UCSD-AML1 (cell line): ENCODE results near the gene JARID2.

Experiments
- DNase-seq: peaks from one replicate; lab custom pipeline; 2025; ENCODE audit not compliant: unreplicated experiment; lab: John Stamatoyannopoulos, UW

Gene JARID2

DNA sequence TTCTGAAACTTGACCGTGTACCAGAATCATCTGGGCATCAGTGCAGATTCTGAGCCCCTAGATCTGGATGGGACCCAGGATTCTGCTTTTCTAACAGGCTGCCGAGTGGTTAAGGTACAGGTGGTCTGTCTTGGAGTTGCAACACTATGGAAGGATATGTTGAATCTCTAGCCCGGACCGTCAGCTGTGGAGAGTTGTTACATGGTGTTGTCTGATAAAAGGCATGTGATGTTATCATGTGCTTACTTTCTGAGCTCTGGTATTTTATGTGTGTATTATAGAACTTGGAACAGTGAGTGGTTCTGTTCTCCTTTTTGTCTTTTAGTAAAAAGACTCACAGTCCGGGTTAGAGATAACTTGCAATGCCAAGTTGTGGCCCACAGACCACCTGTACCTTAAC lies 123.0 kb downstream of the JARID2 start:
- no peak for DNase-seq

DNA sequence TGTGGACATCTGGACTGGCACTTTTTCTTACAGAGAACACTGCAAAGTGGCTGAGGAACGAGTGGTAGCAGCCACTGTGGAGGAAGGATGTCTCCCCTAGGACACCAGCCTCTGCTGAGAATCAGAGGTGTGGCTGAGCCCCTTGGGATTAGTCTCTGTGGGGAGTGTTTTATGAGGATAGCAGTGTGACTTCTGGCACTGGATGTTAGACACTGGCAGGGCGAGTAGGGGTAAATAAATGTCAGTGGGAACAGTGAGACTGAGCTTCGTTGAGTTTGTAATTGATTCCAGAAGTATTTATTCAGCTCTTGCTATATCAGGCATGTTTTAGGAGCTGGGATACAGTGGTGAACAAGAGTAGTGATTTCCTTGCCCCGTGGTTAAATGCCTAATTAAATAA lies 124.0 kb downstream of the JARID2 start:
- DNase-seq: no peak

DNA sequence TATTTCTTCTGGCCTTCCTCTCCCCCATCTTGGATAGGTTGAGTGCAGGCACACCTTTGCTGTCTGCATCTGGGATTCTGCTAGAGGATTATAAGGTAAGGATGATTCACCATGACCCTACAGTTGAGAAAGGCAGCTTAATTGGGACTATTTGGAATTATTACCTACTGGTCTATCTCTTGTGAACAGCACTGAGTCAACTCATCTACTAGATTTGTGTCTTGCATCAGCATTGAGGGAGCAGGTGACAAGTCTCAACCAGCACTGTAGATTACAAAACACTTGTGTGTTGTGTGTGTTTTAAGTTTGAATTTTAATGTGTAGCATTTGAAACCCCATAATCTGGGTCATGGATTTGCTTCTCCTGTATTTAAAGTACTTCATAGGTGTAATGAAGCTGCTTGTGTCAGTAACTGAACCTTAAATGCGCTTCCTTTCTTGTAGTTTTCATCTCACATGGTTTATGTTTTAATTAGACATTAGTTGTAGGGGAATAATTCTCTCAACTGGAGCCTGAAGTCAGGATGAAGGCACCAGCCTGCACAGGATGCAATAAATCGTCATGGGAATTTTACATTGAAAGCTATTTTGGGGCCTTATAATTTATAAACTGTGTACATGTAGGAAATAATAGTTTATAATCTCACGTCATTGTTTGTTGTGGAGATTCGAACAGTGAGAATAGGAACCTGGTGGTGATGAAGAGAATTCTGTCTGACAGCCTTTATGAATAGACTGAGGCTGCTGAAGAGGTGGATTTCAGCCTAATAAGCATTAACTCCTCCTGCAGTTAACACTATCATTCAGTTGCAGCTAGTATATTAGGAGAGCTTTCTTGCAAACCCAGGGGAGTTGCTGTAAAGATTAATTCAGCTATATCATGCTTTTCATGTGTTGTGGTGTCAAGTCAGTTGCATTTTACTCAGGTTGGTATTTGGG lies 125.1 kb downstream of the JARID2 start:
- DNase-seq: no peak

DNA sequence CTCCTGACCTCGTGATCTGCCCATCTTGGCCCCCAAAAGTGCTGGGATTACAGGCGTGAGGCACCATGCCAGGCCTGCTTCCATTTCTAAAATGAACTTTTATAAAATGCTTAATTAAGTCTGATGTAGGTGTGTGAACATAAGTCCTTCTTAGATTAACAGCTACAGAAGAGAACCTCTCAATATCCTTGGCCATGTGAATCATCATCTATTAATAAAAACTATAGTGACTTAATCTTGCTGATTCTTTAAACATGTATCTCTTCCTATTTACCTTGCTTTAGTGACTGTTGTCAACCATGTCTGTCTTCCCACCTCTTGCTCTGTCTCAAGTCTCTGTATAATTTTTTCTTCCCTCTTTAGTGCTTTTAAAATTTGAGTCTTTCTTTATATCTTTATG lies 127.1 kb downstream of the JARID2 start:
- no peak for DNase-seq

DNA sequence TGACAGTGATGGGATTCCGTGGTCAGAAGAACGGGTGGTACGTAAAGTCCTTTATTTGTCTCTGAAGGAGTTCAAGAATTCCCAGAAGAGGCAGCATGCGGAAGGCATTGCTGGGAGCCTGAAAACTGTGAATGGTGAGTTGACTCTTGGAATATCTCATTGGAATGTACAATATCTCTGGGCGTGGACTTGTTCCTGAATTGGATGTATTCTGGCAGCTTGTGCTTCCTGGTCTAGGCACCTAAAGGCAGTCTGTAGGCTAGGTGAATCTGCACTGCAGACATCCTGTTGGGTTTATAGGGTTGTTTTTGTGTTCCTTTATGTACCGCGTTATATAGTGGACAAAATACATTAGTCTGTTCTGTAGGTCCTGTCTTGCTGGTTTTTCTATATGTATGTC lies 128.2 kb downstream of the JARID2 start:
- no peak for DNase-seq

DNA sequence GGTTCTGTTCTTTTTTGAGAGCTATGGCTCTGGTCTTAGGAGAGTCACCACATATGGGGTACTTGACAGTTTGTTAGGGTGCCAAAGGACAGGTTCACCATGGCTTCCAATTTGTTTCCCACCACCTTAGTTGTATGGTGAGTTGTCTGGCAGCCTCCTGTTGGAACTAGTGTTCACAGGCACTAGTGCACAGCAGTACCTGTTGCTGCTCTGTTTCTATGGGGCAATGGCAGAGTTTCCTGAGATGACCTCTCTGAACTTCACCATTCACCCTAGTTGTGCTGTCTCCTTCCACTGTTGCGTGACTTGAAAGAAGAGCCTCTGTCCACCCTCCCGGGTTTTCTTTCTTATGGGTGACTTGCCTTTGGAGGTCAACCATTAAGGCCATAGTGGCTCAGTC lies 129.1 kb downstream of the JARID2 start:
- no peak for DNase-seq

DNA sequence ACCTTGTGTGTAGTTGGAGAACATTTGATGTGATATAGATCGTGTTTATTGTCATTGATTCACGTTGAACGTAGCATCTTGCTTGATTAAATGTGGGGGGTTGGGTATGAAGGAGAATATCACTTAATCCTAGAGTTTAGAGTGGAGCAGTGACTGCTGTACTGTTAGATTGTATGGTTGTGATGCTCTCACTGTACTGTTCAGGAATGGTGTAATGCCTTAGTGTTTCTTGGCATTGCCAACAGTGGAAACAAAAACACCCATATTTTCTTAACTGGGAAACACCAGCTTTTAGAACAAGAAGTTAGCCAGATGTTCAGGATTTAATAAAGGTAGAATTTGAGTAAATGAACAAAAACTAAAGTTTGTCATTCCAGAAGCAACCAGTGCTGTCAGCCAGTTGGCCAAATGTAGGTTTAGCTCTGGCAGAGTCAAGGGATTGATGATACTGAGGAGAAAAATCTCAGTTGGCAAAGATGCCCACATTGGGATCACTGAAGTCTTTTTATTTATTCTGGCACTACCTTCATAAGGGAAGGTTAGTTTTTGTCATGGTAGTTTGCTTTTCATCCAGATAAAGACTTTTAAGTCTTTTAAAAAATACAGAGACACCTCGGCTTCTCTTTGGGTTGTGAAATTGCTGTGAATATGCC lies 129.9 kb downstream of the JARID2 start:
- DNase-seq: no peak

DNA sequence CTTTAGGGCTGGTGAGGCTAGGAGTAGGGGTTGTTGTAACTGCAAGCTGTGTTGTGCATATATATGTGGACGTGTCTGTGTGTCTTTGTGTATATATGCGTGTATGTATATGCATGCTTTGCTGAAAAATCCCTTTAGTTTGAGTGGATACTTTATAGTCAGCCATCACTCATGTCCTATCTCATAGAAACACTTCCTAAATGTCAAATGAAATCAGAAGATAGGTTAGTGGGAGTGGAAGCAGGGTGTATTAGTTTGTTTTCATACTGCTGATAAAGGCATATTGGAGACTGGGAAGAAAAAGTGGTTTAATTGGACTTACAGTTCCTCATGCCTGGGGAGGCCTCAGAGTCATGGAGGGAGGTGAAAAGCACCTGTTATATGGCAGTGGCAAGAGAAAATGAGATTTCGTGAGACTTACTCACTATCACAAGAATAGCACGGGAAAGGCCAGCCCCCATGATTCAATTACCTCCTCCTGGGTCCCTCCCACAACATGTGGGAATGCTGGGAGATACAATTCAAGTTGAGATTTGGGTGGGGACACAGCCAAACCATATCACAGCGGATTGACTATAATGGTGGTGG lies 131.1 kb downstream of the JARID2 start:
- DNase-seq: no peak

DNA sequence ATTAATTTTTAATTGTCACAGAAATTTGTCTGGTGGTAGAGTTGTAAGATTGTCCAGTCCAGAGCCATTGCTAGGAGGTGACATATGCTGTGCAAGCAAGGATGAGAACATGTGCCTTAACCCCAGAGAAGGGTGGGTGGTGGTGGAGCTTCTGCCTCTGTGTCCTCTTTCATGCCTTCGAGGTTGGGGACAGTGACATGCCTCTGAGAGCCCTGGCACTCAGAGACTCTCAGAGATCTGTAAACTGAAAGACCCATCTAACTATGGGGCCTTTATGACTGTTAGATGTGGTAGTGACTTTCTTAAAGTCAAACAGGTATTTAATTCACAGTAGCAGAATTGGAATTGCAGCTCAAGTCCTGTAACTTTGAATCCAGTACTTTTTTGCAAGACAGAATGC lies 132.4 kb downstream of the JARID2 start:
- DNase-seq: no peak

DNA sequence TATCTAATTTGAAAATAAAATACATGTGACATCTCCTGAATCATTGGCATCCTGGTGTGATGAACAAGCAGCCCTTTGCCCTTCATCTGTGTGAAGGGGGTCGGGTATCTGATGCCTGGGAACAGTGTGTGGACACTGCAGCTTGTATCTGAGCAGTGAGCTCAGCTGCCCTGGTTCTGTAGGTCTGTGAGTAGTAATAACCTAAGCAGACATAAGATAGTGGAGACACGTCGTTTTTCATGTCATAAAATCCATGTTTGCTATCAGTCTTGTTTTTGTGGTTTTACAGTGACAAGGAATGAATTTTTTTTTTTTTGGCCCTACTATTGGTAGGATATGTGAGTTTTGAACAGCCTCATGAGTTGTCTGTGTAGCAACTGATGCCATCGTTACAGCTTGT lies 133.0 kb downstream of the JARID2 start:
- no peak for DNase-seq

DNA sequence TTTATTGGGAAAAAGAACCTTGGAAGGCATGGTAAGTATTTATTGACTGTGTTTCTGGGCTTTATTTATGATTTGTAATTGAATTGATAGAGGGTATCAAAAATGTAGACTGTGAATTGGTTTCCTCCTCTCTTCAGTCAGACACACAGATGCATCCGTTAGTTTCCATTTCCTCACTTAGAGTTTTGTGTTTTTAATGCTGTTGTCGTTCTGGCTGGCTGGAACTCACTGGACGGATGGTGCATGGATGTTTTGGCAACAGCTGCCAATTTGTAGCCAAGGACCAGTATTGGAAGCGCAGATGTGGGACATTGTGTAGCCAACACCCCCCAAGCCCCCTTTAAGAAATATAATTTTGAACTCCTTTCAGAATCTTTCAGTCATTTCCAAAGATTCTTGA lies 134.5 kb downstream of the JARID2 start:
- no peak for DNase-seq

DNA sequence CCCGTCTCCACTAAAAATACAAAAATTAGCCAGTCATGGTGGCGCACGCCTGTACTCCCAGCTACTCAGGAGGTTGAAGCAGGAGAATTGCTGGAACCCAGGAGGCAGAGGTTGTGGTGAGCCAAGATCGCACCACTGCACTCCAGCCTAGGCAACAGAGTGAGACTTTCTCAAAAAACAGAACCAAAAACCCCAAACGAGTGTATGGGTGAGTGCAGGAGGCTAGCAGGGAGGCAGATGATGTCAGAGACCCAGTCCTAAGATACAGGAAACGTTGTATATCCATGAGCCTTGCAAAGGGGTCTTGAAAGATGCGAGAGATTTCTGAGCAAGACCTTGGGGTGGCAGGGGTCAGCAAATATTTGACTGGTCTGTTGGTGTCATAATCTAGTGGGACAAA lies 136.2 kb downstream of the JARID2 start:
- no peak for DNase-seq

DNA sequence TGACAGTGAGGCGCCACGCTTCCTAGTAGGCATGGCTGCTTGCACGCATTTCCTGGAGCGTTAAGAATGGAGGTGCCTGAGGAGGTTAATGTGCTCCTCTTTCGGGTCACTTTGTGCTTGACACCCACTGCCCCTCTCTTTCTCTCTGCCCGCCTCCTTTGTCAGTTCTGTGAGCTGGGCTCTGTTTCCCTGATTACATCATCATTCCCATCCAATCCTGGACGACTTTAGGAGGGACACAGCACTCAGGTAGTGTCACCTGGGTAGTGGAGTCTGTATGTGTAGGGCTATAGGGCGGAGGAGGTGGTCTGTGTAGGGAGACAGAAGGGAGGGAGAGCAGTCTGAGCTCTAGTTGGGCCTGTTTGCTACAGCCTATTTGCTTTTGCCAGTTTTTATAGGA lies 136.8 kb downstream of the JARID2 start:
- DNase-seq: no peak

DNA sequence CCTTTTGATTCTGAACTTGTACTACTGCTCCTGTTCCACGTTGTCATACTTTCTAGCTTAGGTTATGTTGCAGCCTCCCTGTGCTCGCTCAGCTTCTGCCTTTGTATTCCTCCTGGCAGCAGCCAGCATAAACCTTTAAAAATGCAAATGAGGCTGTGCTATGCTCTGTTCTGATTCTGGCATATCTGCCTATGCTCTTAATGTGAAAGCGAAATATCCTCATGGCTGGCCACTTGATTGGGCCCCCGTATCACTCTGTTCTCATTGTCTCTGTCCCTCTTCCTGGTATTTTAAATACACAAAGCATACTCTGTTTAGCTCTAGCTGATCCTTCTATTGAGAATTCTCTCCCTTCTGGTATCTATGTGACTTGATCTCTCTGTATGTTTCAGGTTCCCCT lies 139.0 kb downstream of the JARID2 start:
- no peak for DNase-seq

DNA sequence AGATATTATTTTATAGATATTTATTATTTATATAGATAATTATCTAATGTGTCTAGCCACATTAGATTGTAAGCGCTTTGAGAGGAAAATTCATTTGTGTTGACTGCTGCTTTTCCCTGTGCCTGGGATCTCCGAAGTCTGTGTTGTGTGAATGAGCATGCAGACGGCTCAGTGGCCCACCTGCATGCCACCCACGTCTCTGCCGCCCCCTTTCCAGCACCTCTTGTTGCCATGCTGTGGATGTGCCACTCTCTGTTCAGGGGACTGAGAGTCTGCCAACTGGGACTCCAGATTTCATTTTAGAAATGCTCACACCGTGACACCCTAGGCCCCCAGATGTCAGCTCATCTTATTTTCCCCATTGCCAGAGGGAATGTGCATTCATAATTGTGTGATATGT lies 139.7 kb downstream of the JARID2 start:
- no peak for DNase-seq

DNA sequence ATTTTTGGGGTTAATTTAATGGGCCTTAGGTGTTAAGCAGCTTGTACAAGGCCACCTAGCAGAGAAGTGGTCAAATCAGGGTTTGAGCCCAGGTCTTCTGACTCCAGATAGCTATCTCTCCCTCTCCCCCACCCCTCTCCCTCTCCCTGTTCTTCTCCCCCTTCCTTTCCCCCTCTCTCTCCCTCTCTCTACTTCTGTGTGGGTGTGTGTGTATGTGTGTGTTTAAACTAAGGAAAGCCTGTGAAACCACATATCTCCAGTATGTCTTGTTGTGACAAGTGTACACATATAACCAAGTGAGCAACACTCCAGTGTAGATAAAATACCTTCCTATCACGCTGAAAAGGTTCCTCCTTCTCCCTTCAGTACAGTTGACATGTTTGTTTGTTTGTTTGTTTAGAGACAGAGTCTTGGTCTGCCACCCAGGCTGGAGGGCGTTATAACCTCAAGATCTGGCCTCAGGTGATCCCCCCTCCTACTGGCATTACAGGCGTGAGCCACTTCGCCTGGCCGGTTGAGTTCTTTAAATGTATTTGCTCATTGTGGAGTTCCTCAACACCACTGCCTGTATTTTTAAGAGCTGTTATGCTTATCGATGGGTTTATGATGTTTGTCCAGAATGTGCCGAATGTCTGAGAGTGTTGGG lies 140.4 kb downstream of the JARID2 start:
- no peak for DNase-seq

DNA sequence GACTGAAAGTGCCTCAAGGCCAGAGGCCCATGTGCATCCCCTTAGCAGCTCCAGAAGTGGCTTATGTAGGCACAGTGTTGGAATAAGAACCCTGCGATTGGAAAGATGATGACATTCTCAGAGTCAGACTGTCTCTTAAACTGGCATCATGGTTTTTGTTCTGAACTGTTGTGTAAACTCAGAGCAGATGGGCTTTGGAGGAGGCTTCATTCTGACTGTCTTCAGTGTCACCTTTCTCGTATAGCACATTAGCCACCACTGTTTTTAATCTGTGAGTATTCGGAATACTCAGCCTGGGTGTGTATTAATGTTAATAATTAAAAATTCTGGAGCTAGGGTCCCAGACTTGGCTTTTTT lies 140.9 kb downstream of the JARID2 start:
- no peak for DNase-seq

DNA sequence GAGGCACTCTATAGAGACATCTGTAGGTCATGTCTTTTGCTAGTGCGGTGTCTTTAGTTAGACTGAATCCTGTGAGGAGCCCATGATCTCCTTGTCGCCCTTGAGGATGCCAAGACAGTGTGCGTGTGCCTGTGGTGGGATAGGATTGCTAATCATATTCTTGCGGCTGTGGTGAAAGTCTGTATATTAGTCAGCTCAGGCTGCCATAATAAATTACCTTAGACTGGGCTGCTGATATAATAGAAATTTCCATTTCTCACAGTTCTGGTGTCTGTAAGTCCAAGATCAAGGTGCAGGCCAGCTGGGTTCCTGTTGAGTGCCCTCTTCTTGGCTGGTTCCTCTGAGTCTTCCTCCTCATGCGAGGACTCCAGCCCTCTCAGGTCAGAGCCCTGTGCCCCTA lies 141.2 kb downstream of the JARID2 start:
- no peak for DNase-seq

DNA sequence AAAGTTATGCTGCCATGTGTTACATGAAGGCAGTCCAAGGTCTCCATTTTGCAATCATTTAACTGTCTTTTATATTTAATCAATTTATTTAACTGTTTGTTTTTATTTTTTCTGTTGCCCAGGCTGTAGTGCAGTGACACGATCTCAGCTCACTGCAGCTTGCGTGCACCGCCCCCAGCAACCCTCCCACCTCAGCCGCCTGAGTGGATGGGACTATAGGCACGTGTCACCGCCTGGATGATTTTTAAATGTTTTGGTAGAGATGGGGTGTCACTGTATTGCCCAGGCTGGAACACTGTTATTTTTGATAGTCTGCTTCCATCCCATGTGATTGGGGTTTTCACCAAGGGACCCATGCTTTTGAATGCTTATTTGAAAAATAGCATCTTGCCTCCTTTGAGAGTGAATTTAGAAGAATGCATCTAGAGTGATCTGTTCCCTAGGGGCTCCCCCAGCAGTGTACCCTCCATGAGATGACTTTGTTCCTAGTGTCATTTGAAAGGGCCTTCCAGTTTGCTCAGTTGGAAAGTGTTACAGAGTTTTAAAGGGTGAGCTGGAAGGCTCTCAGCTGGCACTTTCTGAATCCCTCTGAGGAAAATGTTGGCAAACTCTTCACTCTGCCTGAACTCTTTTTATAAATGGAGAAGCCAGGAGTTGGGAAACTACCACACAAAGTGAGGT lies 143.4 kb downstream of the JARID2 start:
- DNase-seq: no peak

DNA sequence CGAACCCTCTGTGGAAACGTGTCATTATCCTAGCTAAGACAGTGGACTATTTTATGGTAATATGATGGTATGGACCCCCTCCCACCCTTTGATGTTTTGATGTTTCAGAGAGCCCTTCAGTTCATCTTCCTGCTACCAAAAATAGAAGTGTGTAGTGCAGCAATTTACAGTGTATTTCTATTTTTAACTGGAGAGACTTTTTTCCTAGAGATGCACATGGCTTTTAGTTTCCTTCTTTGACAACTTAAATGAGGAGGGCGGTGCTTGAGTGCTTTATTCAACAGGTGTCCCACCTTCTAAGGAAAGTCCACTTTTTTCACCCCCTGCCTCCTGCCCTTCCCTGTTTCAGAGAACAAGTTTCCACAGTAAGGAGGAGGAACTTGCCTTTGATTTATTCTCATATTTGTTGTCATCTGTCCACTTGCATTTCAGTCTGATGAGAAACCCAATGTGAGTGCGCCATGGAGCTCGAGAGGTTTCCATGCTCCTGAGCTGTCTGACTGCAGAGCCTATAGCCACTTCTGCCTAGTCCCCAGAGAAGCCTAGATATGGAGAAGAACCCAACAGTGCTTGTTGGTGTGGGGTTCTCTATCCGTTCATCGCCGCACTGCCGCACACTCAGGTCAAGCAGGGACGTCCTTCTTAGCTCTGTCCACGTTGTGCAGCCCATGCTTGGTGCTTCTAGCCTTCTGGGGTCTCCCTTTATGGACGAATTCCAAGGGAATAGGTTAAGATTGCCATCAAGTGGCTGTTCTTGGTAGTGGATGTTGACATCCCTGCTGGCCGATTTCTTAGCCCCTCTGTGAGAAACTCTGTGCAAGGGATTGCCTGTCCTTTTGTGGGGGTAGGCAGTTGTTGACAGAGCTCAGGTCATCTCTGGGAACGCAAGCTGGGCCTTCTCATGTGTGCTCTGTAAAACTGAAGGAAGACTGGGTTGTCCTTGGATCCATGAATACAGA lies 144.2 kb downstream of the JARID2 start:
- DNase-seq: peak; percentile 46
